ENCODE data around the gene CALB2.

DNA sequence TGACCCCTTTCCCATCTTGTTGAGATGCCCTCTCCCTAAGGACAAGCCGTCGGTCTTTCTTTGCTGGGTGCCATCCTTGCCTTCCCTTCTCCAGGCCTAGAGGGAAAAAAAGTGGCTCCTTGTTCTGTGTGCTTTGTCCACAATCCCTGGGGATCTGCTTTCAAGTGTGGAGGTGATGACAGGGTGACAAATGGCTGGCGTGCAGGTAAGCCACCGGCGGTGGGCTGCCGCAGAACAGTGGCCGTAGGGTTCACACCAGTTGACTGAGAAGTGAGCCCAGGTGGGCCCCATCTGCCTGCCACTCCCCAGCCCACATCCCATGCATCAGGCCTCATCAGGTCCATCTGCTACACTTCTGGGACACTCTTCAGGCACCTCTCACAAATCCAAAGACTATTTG is 11.4 kb upstream of the CALB2 start:
- TF ChIP-seq EZH2 (IDR thresholded peaks at IDR 0.05; ENCODE audit: borderline replicate concordance, insufficient read depth, low read length, poor library complexity, severe bottlenecking) (no peak), EP300 (conservative IDR thresholded peaks at IDR 0.05; ENCODE audit: poor library complexity, severe bottlenecking) (no peak), SMC3 (conservative IDR thresholded peaks at IDR 0.05; ENCODE audit: poor library complexity) (no peak), POLR2AphosphoS5 (IDR thresholded peaks at IDR 0.05) (no peak), RAD21 (conservative IDR thresholded peaks at IDR 0.05) (no peak), MXI1 (conservative IDR thresholded peaks at IDR 0.05; ENCODE audit: poor library complexity, severe bottlenecking) (no peak)
- TF ChIP-seq, protein P1, sequence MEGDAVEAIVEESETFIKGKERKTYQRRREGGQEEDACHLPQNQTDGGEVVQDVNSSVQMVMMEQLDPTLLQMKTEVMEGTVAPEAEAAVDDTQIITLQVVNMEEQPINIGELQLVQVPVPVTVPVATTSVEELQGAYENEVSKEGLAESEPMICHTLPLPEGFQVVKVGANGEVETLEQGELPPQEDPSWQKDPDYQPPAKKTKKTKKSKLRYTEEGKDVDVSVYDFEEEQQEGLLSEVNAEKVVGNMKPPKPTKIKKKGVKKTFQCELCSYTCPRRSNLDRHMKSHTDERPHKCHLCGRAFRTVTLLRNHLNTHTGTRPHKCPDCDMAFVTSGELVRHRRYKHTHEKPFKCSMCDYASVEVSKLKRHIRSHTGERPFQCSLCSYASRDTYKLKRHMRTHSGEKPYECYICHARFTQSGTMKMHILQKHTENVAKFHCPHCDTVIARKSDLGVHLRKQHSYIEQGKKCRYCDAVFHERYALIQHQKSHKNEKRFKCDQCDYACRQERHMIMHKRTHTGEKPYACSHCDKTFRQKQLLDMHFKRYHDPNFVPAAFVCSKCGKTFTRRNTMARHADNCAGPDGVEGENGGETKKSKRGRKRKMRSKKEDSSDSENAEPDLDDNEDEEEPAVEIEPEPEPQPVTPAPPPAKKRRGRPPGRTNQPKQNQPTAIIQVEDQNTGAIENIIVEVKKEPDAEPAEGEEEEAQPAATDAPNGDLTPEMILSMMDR (IDR thresholded peaks at IDR 0.05; ENCODE audit: poor library complexity, severe bottlenecking) = no peak
- TF ChIP-seq, protein P2, sequence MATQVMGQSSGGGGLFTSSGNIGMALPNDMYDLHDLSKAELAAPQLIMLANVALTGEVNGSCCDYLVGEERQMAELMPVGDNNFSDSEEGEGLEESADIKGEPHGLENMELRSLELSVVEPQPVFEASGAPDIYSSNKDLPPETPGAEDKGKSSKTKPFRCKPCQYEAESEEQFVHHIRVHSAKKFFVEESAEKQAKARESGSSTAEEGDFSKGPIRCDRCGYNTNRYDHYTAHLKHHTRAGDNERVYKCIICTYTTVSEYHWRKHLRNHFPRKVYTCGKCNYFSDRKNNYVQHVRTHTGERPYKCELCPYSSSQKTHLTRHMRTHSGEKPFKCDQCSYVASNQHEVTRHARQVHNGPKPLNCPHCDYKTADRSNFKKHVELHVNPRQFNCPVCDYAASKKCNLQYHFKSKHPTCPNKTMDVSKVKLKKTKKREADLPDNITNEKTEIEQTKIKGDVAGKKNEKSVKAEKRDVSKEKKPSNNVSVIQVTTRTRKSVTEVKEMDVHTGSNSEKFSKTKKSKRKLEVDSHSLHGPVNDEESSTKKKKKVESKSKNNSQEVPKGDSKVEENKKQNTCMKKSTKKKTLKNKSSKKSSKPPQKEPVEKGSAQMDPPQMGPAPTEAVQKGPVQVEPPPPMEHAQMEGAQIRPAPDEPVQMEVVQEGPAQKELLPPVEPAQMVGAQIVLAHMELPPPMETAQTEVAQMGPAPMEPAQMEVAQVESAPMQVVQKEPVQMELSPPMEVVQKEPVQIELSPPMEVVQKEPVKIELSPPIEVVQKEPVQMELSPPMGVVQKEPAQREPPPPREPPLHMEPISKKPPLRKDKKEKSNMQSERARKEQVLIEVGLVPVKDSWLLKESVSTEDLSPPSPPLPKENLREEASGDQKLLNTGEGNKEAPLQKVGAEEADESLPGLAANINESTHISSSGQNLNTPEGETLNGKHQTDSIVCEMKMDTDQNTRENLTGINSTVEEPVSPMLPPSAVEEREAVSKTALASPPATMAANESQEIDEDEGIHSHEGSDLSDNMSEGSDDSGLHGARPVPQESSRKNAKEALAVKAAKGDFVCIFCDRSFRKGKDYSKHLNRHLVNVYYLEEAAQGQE (IDR thresholded peaks at IDR 0.05; ENCODE audit: borderline replicate concordance) = no peak

All from neural cell (in vitro differentiated cells).